ENCODE measurements around the gene SLC12A7.

GRCh38 chr5:1014346-1014745, 97.5 kb downstream of the SLC12A7 start:
- TF ChIP-seq, protein P1, sequence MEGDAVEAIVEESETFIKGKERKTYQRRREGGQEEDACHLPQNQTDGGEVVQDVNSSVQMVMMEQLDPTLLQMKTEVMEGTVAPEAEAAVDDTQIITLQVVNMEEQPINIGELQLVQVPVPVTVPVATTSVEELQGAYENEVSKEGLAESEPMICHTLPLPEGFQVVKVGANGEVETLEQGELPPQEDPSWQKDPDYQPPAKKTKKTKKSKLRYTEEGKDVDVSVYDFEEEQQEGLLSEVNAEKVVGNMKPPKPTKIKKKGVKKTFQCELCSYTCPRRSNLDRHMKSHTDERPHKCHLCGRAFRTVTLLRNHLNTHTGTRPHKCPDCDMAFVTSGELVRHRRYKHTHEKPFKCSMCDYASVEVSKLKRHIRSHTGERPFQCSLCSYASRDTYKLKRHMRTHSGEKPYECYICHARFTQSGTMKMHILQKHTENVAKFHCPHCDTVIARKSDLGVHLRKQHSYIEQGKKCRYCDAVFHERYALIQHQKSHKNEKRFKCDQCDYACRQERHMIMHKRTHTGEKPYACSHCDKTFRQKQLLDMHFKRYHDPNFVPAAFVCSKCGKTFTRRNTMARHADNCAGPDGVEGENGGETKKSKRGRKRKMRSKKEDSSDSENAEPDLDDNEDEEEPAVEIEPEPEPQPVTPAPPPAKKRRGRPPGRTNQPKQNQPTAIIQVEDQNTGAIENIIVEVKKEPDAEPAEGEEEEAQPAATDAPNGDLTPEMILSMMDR (IDR thresholded peaks at IDR 0.05) = no peak
- TF ChIP-seq POLR2A (IDR thresholded peaks at IDR 0.05) = no peak
